Activated naive CD8-positive, alpha-beta T cell (primary cell): ENCODE data around the gene NCCRP1.

Experiments used
- H3K27ac Mint-ChIP-seq: one replicate; pipeline ENCODE4 v1.8.0; 2021; ENCODE audit warnings: mixed read lengths
- H3K27me3 Mint-ChIP-seq: one replicate; pipeline ENCODE4 v1.8.0; 2021; ENCODE audit warnings: mixed read lengths
- H3K36me3 Mint-ChIP-seq: one replicate; pipeline ENCODE4 v1.8.0; 2021; ENCODE audit warnings: mixed read lengths
- H3K4me1 Mint-ChIP-seq: one replicate; pipeline ENCODE4 v1.8.0; 2021; ENCODE audit warnings: low read depth, mixed read lengths
- H3K4me3 Mint-ChIP-seq: one replicate; pipeline ENCODE4 v1.8.0; 2021; ENCODE audit warnings: mild to moderate bottlenecking, mixed read lengths
- H3K9me3 Mint-ChIP-seq: one replicate; pipeline ENCODE4 v1.8.0; 2021; ENCODE audit warnings: low read depth, mixed read lengths

NCCRP1 gene

GRCh38 chr19:39171479-39172465 is 25.0 kb upstream of the NCCRP1 start:
- Mint-ChIP-seq H3K4me3 (no peak overlapping the region), H3K4me1 (no peaks in the 10 kb centered on the region), H3K36me3 (no peaks in the 10 kb centered on the region), H3K27ac (no peak overlapping the region), H3K27me3 (no peaks in the 10 kb centered on the region), H3K9me3 (no peaks in the 10 kb centered on the region)

GRCh38 chr19:39172700-39173501 is 23.9 kb upstream of the NCCRP1 start:
- Mint-ChIP-seq H3K27ac (no peak overlapping the region), H3K9me3 (no peaks in the 10 kb centered on the region), H3K36me3 (no peaks in the 10 kb centered on the region), H3K27me3 (no peaks in the 10 kb centered on the region), H3K4me1 (no peaks in the 10 kb centered on the region), H3K4me3 (no peak overlapping the region)

- no peak overlapping the region for H3K27ac Mint-ChIP-seq
- no peaks in the 10 kb centered on the region for H3K4me1 Mint-ChIP-seq
- H3K36me3 Mint-ChIP-seq = no peaks in the 10 kb centered on the region
- H3K9me3 Mint-ChIP-seq = no peaks in the 10 kb centered on the region
- H3K27me3 Mint-ChIP-seq = no peaks in the 10 kb centered on the region
- no peak overlapping the region for H3K4me3 Mint-ChIP-seq
Observed at GRCh38 chr19:39173502-39173991, 23.2 kb upstream of the NCCRP1 start.

- no peaks in the 10 kb centered on the region for H3K27me3 Mint-ChIP-seq
- no peaks in the 10 kb centered on the region for H3K9me3 Mint-ChIP-seq
- no peaks in the 10 kb centered on the region for H3K36me3 Mint-ChIP-seq
Observed at GRCh38 chr19:39174142-39174541, 22.6 kb upstream of the NCCRP1 start.

GRCh38 chr19:39174558-39175544 is 21.9 kb upstream of the NCCRP1 start:
- Mint-ChIP-seq H3K27ac (no peak overlapping the region), H3K36me3 (no peaks in the 10 kb centered on the region), H3K4me1 (no peaks in the 10 kb centered on the region), H3K9me3 (no peaks in the 10 kb centered on the region), H3K4me3 (no peak overlapping the region), H3K27me3 (no peaks in the 10 kb centered on the region)

More at GRCh38 chr19:39174142-39174541, 22.6 kb upstream of the NCCRP1 start:
- no peak overlapping the region for H3K4me3 Mint-ChIP-seq
- no peaks in the 10 kb centered on the region for H3K4me1 Mint-ChIP-seq
- no peak overlapping the region for H3K27ac Mint-ChIP-seq

- Mint-ChIP-seq H3K36me3 (no peaks in the 10 kb centered on the region), H3K27ac (no peak overlapping the region), H3K4me3 (no peak overlapping the region), H3K9me3 (no peaks in the 10 kb centered on the region), H3K4me1 (no peaks in the 10 kb centered on the region), H3K27me3 (no peaks in the 10 kb centered on the region)
Observed at GRCh38 chr19:39175564-39175963, 21.2 kb upstream of the NCCRP1 start.

- H3K27ac Mint-ChIP-seq = no peak overlapping the region
- H3K9me3 Mint-ChIP-seq = no peaks in the 10 kb centered on the region
- no peaks in the 10 kb centered on the region for H3K36me3 Mint-ChIP-seq
- H3K4me3 Mint-ChIP-seq = no peak overlapping the region
- no peaks in the 10 kb centered on the region for H3K4me1 Mint-ChIP-seq
- H3K27me3 Mint-ChIP-seq = no peaks in the 10 kb centered on the region
Observed at GRCh38 chr19:39177110-39177699, 19.6 kb upstream of the NCCRP1 start.

GRCh38 chr19:39177736-39178135 is 19.0 kb upstream of the NCCRP1 start:
- no peaks in the 10 kb centered on the region for H3K4me1 Mint-ChIP-seq
- no peak overlapping the region for H3K4me3 Mint-ChIP-seq
- no peaks in the 10 kb centered on the region for H3K27me3 Mint-ChIP-seq
- no peaks in the 10 kb centered on the region for H3K9me3 Mint-ChIP-seq
- no peak overlapping the region for H3K27ac Mint-ChIP-seq
- no peaks in the 10 kb centered on the region for H3K36me3 Mint-ChIP-seq

- H3K27ac Mint-ChIP-seq = no peak overlapping the region
- H3K4me3 Mint-ChIP-seq = no peak overlapping the region
- no peaks in the 10 kb centered on the region for H3K9me3 Mint-ChIP-seq
- H3K36me3 Mint-ChIP-seq = no peaks in the 10 kb centered on the region
- H3K27me3 Mint-ChIP-seq = no peaks in the 10 kb centered on the region
- H3K4me1 Mint-ChIP-seq = no peaks in the 10 kb centered on the region
Observed at GRCh38 chr19:39178296-39179006, 18.3 kb upstream of the NCCRP1 start.

- H3K4me3 Mint-ChIP-seq = no peak overlapping the region
- no peaks in the 10 kb centered on the region for H3K4me1 Mint-ChIP-seq
- no peaks in the 10 kb centered on the region for H3K27me3 Mint-ChIP-seq
- H3K9me3 Mint-ChIP-seq = no peaks in the 10 kb centered on the region
- H3K36me3 Mint-ChIP-seq = no peaks in the 10 kb centered on the region
- no peak overlapping the region for H3K27ac Mint-ChIP-seq
Observed at GRCh38 chr19:39179754-39180153, 17.0 kb upstream of the NCCRP1 start.

GRCh38 chr19:39180749-39181148 is 16.0 kb upstream of the NCCRP1 start:
- no peak overlapping the region for H3K27ac Mint-ChIP-seq
- no peak overlapping the region for H3K4me3 Mint-ChIP-seq
- H3K36me3 Mint-ChIP-seq = no peaks in the 10 kb centered on the region
- H3K9me3 Mint-ChIP-seq = no peaks in the 10 kb centered on the region
- no peaks in the 10 kb centered on the region for H3K4me1 Mint-ChIP-seq
- no peaks in the 10 kb centered on the region for H3K27me3 Mint-ChIP-seq

GRCh38 chr19:39181500-39182173 is 15.1 kb upstream of the NCCRP1 start:
- Mint-ChIP-seq H3K27ac (no peak overlapping the region), H3K4me1 (no peaks in the 10 kb centered on the region), H3K4me3 (no peak overlapping the region), H3K27me3 (no peaks in the 10 kb centered on the region), H3K36me3 (no peaks in the 10 kb centered on the region), H3K9me3 (no peaks in the 10 kb centered on the region)

- no peaks in the 10 kb centered on the region for H3K9me3 Mint-ChIP-seq
- no peak overlapping the region for H3K4me3 Mint-ChIP-seq
- H3K36me3 Mint-ChIP-seq = no peaks in the 10 kb centered on the region
- peaks cover under 1% of the 10 kb centered on the region for H3K27me3 Mint-ChIP-seq
- no peak overlapping the region for H3K27ac Mint-ChIP-seq
- H3K4me1 Mint-ChIP-seq = no peaks in the 10 kb centered on the region
Observed at GRCh38 chr19:39182174-39182505, 14.6 kb upstream of the NCCRP1 start.
